GM15510 (cell line): ENCODE measurements around the gene SRRT.

Experiments
- POLR2A ChIP-seq: IDR thresholded peaks from 3 replicates; pipeline ENCODE4 v1.6.1; 2011; ENCODE audit warnings: borderline replicate concordance; ENCODE audit not compliant: insufficient read length; ENCODE audit errors: extremely low read depth

SRRT gene

GRCh38 chr7:100865938-100866728 is 8.8 kb upstream of the SRRT start:
- TF ChIP-seq POLR2A, result no peak

- TF ChIP-seq POLR2A, result no peak
These were observed 8.2 kb upstream of the SRRT start for GRCh38 chr7:100866729-100867039.

DNA sequence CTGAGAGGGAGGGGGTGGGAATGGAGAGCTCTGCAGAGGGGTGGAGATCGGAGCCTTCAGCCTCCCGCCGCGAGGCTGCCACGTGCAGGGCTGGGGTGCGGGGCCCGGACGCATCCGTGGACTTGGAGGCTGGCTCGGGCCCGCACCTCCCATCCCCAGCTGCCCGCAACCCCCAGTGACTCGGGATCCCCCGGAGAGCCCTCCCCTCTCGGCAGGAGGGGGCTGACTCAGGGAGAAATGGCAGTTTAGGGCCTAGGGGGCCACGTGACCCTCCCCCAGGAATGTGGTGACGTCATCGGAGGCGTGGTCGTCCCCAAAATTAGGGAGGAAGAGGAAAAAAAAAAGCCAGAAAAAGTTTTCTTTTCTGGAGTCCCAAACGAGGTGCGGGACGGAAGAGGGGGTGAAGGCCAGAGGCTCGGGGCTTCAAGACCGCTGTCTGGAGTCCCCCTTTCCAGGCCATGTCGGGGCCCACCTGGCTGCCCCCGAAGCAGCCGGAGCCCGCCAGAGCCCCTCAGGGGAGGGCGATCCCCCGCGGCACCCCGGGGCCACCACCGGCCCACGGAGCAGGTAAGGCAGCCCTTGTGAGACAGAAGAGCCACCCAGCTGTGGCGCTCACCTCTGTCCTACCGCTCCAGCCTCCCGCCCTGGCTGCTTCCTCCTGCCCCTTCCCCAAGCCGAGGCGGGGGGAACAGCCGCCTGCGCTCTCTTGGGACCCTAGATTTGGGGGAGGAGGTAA is 7.7 kb upstream of the SRRT start, which contains the start of gene TRIP6:
Gene TRIP6, plus strand, starts transcription at position 348 of the 736 bp plus-strand sequence. Its CDS starts 111 bp downstream, at position 459.
- TF ChIP-seq POLR2A, result peak; percentile 61

- peak; percentile 8 for TF ChIP-seq POLR2A
These were observed 7.0 kb upstream of the SRRT start for GRCh38 chr7:100867776-100868485.

DNA sequence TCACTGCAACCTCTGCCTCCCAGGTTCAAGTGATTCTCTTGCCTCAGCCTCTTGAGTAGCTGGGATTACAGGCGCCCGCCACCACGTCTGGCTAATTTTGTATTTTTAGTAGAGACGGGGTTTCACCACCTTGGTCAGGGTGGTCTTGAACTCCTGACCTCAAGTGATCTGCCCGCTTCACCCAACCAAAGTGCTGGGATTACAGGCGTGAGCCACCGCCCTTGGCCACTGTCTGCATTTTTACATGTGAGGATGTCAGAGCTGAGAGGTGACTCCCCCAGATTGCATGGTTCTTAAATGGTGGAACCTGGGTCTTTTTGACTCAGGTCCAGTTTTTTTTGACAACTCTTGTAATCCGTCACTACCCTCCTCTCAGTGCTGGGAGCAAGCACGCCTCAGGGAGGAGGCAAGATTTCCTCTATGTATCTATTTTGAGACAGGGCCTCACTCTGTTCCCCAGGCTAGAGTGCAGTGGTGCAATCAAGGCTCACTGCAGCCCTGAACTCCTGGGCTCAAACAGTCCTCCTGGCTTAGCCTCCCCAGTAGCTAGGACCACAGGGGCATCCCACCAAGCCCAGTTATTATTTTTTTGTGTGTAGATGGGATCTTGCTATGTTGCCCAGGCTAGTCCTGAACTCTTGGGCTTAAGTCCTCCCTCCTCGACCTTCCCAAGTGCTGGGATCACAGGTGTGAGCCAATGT is 1.2 kb upstream of the SRRT start:
- no peak for TF ChIP-seq POLR2A

DNA sequence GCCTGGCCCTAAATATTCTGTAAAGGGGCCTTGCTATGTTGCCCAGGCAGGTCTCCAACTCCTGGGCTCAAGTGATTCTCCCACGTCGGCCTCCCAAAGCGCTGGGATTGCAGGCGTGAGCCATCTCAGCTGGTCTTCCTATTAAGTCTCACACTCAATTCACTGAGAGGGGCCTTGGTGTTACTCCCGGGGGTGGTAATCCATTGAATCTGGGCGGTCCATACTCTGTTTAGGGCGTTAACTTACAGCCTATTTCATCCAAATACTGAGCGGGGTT is 665 bp upstream of the SRRT start:
- TF ChIP-seq POLR2A, result no peak

- no peak for TF ChIP-seq POLR2A
These were observed 451 bp downstream of the SRRT start for GRCh38 chr7:100875356-100875751.

DNA sequence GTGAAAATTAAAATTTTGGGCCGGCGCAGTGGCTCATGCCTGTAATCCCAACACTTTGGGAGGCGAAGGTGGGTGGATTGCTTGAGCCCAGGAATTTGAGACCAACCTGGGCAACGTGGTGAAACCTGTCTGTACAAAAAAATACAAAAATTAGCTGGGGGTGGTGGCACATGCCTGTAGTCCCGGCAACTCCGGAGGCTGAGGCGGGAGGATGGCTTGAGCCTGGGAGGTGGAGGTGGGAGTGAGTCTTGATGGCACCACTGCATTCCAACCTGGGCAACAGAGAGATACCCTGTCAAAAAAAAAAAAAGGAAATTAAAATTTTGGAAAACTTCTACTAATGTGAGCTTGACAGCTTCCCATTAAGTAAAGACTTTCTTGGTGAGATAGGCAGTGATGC is 3.1 kb downstream of the SRRT start:
- TF ChIP-seq POLR2A, result no peak

DNA sequence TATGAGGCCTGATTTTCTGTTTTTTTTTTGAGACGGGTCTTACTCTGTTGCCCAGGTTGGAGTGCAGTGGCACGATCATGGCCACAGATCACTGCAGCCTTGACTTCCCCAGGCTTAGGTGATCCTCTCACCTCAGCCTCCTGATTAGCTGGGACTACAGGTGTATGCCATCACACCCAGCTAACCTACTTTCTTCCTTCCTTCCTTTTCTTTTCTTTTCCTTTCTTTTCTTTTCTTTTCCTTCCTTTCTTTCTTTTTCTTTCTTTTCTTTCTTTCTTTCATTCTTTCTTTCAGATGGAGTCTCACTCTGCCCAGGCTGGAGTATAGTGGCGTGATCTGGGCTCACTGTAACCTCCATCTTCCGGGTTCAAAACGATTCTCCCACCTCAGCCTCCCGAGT is 3.8 kb downstream of the SRRT start:
- no peak for TF ChIP-seq POLR2A

DNA sequence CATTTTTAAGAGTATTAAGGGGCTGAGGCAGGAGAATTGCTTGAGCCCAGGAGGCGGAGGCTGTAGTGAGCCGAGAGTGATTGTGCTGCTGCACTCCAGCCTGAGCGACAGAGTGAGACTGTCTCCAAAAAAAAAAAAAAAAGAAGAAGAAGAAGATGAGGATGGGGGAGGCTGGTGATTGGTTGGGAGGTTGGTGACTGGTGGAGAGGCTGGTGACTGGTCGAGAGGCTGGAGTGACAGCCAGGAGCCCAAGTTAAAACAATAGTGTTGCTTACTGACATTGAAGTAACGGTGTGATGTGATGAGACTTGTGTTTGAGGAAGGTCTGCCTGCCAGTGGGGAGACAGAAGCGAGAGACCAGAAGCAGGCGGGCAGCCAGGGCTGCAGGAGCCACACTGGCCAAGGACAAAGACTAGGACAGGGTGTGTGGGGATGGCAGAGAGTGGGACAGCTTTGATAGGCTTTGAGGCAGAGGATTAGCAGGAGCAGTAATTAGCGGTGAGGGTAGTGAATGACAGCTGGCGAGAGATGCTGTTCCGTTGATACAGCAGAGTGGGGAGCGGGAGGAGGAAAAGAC is 4.9 kb downstream of the SRRT start:
- no peak for TF ChIP-seq POLR2A

GRCh38 chr7:100880645-100881044 is 5.7 kb downstream of the SRRT start:
- no peak for TF ChIP-seq POLR2A

- no peak for TF ChIP-seq POLR2A
These were observed 6.2 kb downstream of the SRRT start for GRCh38 chr7:100881136-100881535.

DNA sequence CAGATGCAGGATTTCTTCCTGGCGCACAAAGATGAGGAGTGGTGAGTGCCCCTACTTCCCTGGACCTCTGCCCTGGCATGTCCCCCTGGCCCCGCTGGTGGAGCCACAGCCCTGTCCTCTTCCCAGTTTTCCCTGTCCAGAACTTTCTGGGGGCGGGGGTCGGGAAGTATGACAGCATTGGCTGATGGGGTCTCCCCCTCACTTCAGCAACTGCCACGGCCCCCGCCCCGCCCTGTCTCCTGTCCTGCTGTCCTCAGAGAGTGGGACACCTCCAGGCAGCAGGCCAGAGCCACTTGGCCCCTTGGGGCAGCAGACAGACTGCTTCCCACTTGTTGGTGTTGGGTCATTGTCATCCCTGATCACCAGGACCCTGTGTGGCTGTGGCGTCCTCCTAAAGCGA is 7.3 kb downstream of the SRRT start:
- no peak for TF ChIP-seq POLR2A

- TF ChIP-seq POLR2A, result no peak
These were observed 8.1 kb downstream of the SRRT start for GRCh38 chr7:100882785-100883526.
